Measurements from ENCODE around the gene GOLGB1.
"Not testable (repeated sequence)": the region's sequence is repeated elsewhere in the genome, so short reads cannot be mapped to it uniquely, and the experiment has no call there.

GOLGB1 gene, protein sequence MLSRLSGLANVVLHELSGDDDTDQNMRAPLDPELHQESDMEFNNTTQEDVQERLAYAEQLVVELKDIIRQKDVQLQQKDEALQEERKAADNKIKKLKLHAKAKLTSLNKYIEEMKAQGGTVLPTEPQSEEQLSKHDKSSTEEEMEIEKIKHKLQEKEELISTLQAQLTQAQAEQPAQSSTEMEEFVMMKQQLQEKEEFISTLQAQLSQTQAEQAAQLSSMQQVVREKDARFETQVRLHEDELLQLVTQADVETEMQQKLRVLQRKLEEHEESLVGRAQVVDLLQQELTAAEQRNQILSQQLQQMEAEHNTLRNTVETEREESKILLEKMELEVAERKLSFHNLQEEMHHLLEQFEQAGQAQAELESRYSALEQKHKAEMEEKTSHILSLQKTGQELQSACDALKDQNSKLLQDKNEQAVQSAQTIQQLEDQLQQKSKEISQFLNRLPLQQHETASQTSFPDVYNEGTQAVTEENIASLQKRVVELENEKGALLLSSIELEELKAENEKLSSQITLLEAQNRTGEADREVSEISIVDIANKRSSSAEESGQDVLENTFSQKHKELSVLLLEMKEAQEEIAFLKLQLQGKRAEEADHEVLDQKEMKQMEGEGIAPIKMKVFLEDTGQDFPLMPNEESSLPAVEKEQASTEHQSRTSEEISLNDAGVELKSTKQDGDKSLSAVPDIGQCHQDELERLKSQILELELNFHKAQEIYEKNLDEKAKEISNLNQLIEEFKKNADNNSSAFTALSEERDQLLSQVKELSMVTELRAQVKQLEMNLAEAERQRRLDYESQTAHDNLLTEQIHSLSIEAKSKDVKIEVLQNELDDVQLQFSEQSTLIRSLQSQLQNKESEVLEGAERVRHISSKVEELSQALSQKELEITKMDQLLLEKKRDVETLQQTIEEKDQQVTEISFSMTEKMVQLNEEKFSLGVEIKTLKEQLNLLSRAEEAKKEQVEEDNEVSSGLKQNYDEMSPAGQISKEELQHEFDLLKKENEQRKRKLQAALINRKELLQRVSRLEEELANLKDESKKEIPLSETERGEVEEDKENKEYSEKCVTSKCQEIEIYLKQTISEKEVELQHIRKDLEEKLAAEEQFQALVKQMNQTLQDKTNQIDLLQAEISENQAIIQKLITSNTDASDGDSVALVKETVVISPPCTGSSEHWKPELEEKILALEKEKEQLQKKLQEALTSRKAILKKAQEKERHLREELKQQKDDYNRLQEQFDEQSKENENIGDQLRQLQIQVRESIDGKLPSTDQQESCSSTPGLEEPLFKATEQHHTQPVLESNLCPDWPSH (N-terminal part only)

DNA sequence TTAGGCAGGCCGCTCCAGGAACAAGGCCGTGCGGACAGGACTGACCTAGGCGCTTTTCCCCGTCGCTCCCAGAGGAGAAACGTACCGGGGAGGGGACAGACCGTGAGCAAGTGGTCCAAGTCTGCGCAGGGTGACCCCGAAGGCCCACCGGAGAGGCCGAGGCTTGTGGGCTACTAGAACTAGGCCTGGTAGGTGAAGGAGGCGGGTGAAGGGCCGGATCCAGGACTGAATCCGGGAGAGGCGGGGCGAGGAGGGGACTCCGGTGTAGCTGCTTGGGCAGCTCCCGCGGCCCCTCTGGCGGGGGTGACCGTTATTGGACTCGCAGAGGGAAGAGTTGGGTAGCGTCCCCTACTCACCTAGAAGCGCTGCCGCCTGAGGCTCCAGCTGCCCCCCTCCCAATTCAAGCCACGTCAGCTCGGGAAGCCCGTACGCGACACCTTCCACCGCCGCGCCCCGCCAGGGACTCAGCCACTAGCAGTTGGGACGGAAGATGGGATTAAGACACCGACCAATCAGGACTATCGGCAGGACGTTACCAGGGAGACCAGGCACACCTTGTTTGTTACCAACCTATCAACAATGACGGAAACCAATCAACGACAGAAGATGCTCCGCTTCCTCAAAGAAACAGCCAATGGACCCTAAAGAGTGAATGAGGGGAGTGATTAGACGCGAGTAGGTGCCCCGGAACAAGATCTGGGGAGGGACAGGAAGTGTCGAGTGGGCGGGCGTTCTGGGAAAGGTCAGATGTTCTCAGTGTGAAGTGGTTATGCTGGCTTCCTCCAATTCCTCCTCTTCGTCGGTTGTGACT is at the start of gene GOLGB1:
TSS of gene GOLGB1 (minus strand) at position 466 of the 811 bp plus-strand sequence. CDS start 18,770 bp downstream, outside the sequence.
- peak; percentile 94 for DNase-seq (ENCODE audit: low spot score)

DNA sequence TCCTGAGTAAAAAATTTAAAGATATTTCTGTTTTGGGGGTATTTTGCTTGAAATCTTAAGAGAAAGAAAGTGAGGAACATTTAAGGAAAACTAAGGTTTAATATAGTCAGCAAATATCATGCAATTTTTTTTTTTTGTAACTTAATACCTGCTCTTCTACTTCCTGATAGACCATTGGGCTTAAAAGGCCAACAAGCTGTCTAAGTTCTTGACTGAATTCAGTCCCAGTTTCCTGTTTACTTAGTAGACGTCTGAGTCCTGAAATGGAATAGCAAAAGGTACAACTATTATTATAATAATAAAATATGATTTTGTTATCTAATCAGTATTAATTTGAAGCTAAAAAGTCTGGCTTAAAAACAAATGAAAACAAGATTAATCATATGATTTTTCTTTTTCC is 47.4 kb upstream of the GOLGB1 start:
- no peak for DNase-seq (ENCODE audit: low spot score)

DNA sequence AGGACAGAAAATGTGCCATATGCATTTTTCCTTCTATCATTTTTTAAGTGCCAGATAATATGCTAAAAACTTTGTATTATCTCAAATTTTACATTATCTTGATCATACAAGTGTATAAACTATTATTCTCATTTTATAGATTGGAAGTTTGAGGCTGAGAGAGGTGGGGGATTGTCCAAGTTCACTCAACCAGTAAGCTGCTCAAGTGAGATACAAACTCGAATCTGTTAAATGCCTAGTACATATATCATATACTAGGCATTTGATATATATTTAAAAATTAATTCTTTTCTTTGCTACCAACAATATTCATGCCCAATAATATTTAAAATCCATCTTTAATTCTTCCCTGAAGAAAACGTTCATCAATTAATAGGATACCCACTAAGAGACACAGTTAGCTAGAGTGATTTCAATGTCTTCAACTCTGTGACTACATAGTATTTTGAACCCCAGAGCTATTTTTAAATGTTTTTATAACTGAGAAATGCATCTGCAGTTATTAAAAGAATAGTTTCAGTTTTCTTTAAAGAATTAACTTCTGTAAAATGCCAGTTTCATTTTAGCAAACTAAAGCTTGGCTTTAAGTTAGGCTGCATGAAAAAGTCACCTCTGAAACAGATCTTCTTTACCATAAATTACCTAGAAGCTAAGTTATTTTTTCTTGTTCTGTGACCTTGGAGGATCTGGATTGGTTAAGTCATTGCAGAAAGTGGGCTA is 44.9 kb upstream of the GOLGB1 start:
- no peak for DNase-seq (ENCODE audit: low spot score)

DNA sequence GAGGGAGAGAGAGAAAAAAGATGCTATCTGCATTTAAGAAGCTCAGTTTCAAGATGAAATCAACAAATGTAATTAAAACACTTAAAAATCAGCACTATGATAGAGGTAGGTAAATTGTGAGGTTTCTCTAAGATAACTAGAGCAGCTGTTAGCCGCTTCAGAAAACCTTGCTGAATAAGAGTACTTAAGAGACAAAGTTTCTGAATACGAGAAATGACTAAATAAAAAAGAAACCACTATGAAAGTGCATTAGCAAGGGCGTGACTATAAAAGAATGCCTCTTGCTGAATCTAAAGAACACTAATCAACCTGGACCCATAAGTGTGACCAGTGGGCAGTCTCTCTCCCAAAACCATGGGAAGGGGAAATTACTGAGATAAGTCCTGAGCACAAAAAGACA is 43.5 kb upstream of the GOLGB1 start:
- DNase-seq (ENCODE audit: low spot score): no peak

DNA sequence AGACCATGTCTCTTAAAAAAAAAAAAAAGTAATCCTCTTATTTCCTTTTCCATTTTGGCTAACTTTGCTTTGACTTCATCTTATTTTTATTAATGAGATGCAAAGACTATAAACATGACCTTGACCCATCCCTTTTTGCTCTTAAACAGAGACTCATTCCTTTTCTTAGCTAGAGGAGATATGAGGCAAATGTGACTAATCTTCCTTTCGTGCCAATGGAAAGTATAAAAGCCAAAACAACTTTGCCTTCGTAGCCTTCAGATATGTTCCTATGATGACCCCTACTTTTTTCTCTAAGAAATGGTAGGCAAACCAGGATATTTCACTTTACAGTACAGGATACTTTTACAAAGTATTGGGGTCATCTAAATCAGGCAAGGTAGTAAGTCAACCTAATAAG is 36.9 kb upstream of the GOLGB1 start:
- no peak for DNase-seq (ENCODE audit: low spot score)

DNA sequence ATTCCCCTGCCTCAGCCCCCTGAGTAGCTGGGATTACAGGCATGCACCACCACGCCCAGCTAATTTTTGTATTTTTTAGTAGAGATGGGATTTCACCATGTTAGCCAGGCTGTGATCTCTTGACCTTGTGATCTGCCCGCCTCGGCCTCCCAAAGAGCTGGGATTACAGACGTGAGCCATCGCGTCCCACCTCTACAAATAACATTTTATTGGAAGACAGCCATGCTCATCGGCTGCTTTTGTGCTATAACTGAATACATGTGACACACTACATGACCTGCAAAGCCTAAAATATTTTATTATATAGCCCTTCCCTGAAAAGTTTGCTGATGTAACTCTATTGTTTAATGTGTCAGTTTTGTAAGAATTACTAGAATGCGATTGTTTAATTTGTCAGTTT is 33.2 kb upstream of the GOLGB1 start:
- not testable (repeated sequence) for DNase-seq (ENCODE audit: low spot score)

DNA sequence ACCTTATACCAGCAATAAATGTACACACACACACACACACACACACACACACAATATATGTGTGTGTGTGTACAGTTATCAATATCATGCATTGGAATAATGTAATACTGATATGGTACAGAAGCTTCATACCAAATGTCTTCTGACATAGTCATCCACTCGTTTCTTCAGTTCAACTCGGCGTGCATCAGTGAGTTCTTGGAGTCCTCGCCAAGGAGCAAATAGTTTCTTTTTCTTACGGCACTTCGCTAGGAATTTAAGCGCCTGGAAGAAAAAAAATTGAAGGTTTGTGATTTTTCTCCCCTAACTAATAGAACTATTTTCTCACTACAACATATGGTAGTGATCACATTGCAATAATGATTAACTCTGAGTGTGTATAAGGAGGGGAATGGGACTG is 32.1 kb upstream of the GOLGB1 start:
- DNase-seq (ENCODE audit: low spot score): no peak

DNA sequence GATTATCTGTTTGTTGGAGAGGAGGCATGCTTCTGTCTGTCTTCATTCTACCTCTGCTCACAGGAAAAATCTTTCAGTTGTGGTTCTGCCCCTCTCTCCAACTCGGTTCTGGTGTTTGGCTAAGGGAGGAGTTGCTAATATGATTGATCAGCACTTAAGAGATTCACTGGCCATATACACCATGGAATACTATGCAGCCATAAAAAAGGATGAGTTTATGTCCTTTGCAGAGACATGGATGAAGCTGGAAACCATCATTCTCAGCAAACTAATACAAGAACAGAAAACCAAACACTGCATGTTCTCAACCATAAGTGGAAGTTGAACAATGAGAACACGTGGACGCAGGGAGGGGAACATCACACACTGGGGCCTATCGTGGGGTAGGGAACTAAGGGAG is 25.6 kb upstream of the GOLGB1 start:
- not testable (repeated sequence) for DNase-seq (ENCODE audit: low spot score)

DNA sequence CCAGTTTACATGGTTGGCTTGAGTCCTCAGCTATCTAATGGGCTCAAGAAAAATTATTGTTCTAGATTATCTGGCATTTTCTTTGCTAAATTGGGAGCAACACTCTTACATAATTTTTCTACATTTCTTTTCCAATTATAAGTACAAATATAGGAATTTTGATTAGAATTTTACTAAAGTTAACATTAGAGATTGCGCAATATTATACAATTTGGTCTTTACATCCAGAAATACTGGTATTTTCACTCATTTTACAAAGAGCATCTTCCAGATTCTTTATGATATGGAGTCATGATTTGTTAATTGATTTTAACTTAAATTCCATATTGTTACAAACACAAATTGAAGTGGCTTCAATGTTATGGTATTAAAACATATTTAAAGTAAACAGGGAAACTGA is 19.7 kb upstream of the GOLGB1 start:
- DNase-seq (ENCODE audit: low spot score): no peak

DNA sequence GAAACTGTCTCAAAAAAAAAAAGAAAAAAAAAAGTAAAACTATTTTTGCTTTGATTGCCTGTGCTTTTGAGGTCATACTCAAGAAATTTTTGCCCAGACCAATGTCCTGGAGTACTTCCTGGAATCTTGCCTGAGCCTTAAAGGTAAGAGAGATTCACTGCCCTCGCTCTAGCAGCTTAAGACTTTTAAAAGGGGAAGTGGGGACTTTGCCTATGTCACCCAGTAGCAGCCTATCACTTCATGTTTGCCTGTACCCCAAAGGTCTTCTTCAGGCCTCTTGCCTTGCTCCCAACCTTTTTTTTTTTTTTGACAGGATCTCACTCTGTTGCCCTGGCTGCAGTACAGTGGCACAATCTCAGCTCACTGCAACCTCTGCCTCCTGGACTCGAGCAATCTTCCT is 18.9 kb upstream of the GOLGB1 start:
- DNase-seq (ENCODE audit: low spot score): no peak

DNA sequence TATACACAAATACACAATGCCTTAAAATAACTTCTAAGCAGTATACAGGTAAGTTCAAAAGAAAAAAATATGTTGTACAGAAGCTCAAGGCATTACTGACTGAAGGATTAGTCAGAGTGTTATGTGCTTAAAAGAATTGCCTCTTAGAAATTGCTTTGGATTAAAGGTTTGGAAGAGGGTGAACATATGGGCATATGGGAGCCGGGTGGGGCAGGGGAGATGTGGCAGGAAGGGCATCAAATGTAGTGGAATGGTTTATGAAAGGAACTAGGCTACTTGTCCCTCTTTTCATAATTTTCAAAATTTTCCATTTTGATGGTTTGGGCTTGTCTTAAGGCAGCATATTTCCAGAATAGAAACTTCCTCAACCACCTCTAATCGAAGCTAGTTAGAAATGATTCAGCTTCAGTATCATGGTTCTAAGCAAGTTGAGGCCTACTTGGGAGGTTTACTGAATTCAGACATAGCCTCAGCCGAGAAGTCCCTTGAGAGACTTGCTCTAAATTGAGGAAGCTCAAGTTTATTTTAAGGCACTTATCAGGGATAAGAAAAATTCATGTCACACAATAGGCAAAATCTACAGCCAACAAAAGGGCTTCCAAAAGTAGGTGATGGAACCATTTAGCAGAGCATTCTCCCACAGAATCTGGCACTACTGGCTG is 10.1 kb upstream of the GOLGB1 start:
- no peak for DNase-seq (ENCODE audit: low spot score)

DNA sequence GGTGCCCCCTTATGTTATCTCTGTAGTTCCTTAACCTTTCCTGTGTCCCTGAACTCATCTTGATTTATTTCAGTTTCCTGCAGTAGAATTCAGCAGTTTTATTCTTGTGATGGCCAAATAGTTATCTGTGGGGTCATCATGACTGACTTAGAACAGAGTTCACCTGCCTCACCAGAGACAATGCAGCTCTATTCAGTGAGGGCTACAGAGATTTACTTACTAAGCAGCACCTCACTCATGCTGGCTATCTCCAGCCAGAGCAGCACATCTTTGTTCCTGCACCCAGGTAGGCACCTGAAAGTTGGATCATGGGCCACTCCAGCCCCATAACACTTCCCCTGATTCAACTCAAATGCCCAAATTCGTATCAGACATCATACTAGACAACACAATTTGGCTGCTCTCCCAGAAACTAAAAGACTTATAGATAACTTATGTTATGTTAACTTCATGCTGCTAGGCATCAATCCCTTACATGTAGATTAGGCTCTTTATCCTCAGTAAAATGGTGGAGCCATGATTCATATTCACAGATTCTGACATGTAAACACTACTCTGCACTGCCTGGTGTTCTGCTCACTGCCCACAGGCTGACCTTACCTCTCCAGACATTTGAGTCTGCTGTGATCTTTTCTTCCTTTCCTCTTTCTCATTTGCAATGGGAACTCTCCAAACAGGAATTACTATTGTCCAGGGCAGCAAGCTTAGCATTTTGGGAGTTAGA is 9.3 kb upstream of the GOLGB1 start:
- no peak for DNase-seq (ENCODE audit: low spot score)

DNA sequence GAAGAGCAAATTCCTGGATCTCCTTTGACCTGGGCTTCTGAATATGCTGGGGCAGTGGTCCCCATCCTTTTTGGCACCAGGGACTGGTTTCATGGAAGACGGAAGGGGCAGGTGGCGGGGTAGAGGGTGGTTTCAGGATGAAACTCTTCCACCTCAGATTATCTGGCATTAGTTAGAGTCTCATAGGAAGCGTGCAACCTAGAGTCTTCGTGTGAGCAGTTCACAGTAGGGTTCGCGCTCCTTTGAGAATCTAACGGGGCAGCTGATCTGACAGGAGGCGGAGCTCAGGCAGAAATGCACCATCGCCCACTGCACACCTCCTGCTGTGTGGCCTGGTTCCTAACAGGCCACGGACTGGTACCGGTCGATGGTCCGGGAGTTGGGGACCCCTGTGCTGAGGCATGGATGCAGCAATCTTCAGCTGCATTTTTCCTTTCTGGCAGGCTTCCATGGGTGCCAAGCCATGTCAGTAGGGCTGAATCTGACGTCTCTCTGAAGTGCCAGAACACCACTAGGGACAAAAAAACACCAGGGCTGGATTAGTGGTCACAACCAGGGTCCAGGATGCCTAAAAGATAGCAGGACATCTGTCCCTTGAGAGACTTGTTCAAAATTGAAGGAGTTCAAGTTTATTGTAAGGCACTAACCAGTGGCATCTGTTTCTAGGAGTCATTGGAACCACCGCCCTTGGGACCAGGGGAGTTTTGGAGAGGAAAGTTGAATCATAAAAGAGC is 8.4 kb upstream of the GOLGB1 start:
- DNase-seq (ENCODE audit: low spot score): no peak

DNA sequence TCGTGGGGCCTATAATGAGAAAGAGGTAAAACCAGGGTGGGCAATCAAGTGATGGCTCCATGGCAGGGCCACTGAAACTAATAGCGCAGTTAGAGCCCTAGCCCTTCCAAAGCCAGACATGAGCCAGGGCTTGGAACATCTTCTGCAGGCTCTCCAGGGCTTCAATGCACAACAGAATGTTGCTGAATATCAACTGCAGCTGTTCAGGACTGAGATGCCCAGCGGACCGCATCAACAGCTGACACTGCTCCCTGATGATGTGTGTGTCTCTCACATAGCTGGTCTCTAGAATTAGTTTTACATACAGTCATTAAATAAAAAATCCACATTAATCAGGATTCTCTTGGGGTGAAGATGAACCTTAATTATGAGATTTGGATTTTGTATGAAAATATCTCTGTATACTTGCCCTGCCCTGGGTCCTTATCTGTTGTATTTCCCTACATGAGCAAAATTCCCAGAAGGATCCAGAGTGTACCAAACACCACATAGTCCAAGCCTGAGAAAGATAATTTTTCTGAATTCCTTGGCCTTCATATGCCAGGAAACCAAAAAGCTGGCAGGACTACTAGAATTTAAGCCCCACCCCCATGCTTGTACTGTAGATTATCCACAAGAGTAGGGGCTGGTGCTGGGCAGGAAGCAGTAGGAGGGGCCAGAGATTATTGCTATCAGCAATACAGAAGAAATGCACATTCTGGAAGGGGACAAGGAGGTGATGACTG is 7.7 kb upstream of the GOLGB1 start:
- no peak for DNase-seq (ENCODE audit: low spot score)

DNA sequence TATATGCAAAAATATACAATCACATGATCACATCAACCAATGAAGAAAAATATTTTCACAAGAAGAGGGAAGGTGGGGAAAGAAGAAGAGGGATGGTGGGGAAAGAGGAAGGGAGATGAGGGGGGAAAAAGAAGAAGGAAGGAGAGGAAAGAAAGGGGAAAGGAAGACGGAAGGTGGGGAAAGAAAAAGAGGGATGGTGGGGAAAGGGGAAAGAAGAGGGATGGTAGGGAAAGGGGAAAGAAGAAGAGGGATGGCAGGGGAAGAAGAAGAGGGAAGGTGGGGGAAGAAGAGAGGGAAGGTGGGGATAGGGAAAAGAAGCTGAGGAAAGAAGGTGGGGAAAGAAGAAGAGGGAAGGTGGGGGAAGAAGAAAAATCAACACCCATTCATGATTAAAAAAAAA is 3.2 kb upstream of the GOLGB1 start:
- DNase-seq (ENCODE audit: low spot score): no peak

DNA sequence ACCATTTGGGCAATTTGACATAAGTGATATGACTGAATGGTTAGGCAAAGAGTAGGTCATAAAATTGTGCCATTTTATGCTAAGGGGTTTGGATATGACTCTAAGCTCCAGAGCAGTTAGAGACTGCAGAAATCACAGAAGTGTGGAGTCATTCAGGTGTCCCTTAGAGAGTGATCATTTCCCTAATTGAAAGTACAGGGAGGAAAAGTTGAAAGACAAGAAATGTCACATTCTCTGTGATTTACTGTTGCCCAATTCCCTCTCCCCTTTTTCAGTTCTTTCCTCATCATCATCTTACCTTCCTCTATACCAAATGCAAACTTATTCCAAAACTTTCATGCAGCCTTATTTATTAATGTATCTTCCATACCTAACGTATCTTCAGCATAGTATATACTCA is 2.7 kb upstream of the GOLGB1 start:
- DNase-seq (ENCODE audit: low spot score): no peak

DNA sequence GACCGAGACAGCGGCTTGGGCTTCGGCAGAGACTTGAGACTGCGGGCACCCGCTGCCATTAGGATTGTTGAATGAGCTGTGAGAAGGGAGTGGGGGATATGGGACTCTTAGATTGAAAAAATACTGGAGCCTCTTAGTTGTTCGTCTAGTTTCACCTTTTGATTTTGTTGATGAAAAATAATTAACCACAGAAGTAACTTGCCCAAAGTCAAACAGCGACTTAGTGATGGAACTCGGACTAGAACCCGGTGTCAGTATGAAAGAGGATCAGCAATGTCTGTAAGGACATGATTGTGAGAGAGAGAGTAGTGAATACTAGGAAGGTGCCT is 510 bp upstream of the GOLGB1 start:
- DNase-seq (ENCODE audit: low spot score): no peak

DNA sequence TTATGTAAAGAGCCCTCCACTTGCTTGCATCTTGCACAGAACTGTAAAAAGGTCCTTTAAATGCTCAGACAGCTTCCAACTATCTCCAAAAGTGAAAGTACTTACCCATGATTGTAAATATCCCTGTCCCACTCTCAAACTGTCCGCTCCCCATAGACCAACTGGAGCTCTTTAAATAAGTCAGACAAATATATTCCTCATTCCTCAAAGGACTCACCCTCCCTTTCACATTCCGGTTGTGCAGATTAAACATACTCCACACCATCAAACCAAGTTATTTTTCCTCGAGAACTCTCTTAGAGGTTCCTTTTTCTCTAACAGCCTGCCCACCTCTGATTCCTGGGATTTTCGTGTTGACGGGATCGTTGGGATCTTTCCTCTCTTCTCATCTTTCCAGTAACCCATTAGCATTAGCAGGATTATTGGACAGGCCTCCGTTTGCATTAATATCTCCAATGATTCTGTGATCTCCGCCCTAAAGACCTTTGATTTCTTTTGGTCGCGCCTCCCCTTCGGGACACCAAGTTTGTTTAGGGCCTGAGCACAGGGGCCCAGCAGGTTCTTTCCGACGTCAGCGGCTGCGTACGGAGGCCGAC is 763 bp downstream of the GOLGB1 start:
- no peak for DNase-seq (ENCODE audit: low spot score)

Measured in iPS-NIHi11 (cell line).